K562 (cell line): ENCODE data around the gene ID1. TPM values are rescaled to one million over a fixed set of nuclear protein-coding genes. Genes with fewer than 3 reads are reported as not detected.

Source experiments
- CCNT2 ChIP-seq: IDR thresholded peaks from 2 replicates; pipeline ENCODE4 v1.6.1; 2011; ENCODE audit warnings: borderline replicate concordance, low read depth, mild to moderate bottlenecking, moderate library complexity, mixed read lengths, low read length; ENCODE audit not compliant: insufficient read length; ENCODE audit errors: extremely low read depth
- CREB1 ChIP-seq, 2 experiments: sonication (generic) in 1 of 2; formaldehyde crosslinking in 1 of 2; IDR thresholded peaks; 2 replicates each; pipeline versions ENCODE4 v1.6.1 to v1.8.0; 2012 to 2022; ENCODE audit warnings: inconsistent platforms in 1 of 2, mild to moderate bottlenecking in 1 of 2, missing genetic modification reagents in 1 of 2, moderate library complexity in 1 of 2
- CTCF ChIP-seq, 3 experiments: IDR thresholded peaks in 2 of 3; conservative IDR thresholded peaks in 1 of 3; 2 replicates each; pipeline ENCODE4 v1.5.1; 2011 to 2012; ENCODE audit warnings: low read length in 3 of 3, mild to moderate bottlenecking in 3 of 3, control low read depth in 2 of 3, improper control_type of control experiment in 1 of 3, inconsistent platforms in 1 of 3, low read depth in 1 of 3, mixed read lengths in 1 of 3, moderate library complexity in 1 of 3; ENCODE audit not compliant: insufficient read depth in 2 of 3
- E2F8 ChIP-seq: fragments of 450-650 bp; IDR thresholded peaks from 2 replicates; pipeline ENCODE4 v1.7.1; 2018; ENCODE audit warnings: mild to moderate bottlenecking, low read depth; ENCODE audit not compliant: partially characterized antibody
- ESRRA ChIP-seq: fragments of 450-650 bp; IDR thresholded peaks from 2 replicates; pipeline ENCODE4 v1.6.1; 2014; ENCODE audit warnings: low read depth, mild to moderate bottlenecking, moderate library complexity, borderline replicate concordance
- MYBL2 ChIP-seq, 2 experiments: fragments of 450-650 bp in 1 of 2; sonication (generic) in 1 of 2; formaldehyde crosslinking in 1 of 2; IDR thresholded peaks; 2 replicates each; pipeline versions ENCODE4 v1.6.1 to v1.8.1; 2017 to 2022; ENCODE audit warnings: borderline replicate concordance in 1 of 2, inconsistent platforms in 1 of 2, low read depth in 1 of 2, mild to moderate bottlenecking in 1 of 2, missing genetic modification reagents in 1 of 2, moderate library complexity in 1 of 2
- PHF20 ChIP-seq: fragments of 450-650 bp; IDR thresholded peaks from 2 replicates; pipeline ENCODE4 v1.6.1; 2018; ENCODE audit not compliant: partially characterized antibody
- SP1 ChIP-seq: sonication (generic); formaldehyde crosslinking; IDR thresholded peaks from 2 replicates; pipeline ENCODE4 v1.8.1; 2022; ENCODE audit warnings: mild to moderate bottlenecking, missing genetic modification reagents
- ZNF175 ChIP-seq: fragments of 200-800 bp; sonication (Bioruptor generic); IDR thresholded peaks from 2 replicates; pipeline ENCODE4 v1.6.1; 2016; ENCODE audit warnings: low read depth, mild to moderate bottlenecking, missing genetic modification characterization, missing compliant biosample characterization
- ZNF77 ChIP-seq: fragments of 250-450 bp; sonication (Bioruptor Pico); IDR thresholded peaks from 2 replicates; pipeline ENCODE4 v1.5.0; 2020
- polyA plus RNA-seq, 8 experiments: library from polyadenylated mRNA; depleted of rRNA in 4 of 8; stranded (reverse) in 5 of 8; unstranded in 3 of 8; fragments of >200 nt; fragmentation: Nextera tagmentation in 2 of 8; fragmentation: Illumina TruSeq in 1 of 8; extraction: Ambion mirVana in 2 of 8; extraction: Trizol in 1 of 8; gene quantifications; 2 replicates each; pipeline versions ENCODE4 v1.2.1 to v1.2.3, GENCODE V29; 2011 to 2014; ENCODE audit warnings: inconsistent platforms in 1 of 8, missing spikeins in 1 of 8
- total RNA-seq, 7 experiments: library from RNA; depleted of rRNA in 6 of 7; stranded (reverse); fragments of >200 nt in 6 of 7; fragmentation: Illumina TruSeq in 2 of 7; extraction: Trizol in 2 of 7; gene quantifications; 2 replicates each; pipeline versions ENCODE4 v1.2.1 to v1.2.3, GENCODE V29; 2011 to 2021; ENCODE audit warnings: low replicate concordance in 1 of 7

Gene ID1
- total and polyA plus RNA-seq, 9 of the 15 experiments (the other 6 are each of a cell fraction or from before 2014, with no cell fraction given), result 1.4 to 358 (median 65.0) TPM

- TF ChIP-seq CREB1 (IDR thresholded peaks at IDR 0.05) (peak; percentile 32; the same call in 1 of the 2 replicates), CREB1 (CRISPR knock-in tag; IDR thresholded peaks at IDR 0.05) (no peak), ZNF77 (CRISPR knock-in tag) (no peak), ESRRA (peak; percentile 43), CTCF (IDR thresholded peaks at IDR 0.05 in 2 of 3, conservative IDR thresholded peaks at IDR 0.05 in 1 of 3; ENCODE audit: insufficient read depth in 2 of 3, low read depth in 1 of 3, low read length in 3 of 3) (no peak; a peak in 1 of 6 replicates), ZNF175 (CRISPR knock-in tag) (no peak), PHF20 (peak; percentile 18), SP1 (no peak), CCNT2 (peak; percentile 89), MYBL2 (IDR thresholded peaks at IDR 0.05; ENCODE audit: low read depth) (no peak), MYBL2 (CRISPR knock-in tag; IDR thresholded peaks at IDR 0.05; ENCODE audit: borderline replicate concordance) (no peak), E2F8 (no peak)
Measured at GRCh38 chr20:31608251-31608945, 3.3 kb downstream of the ID1 start (continued).
